Measurements from ENCODE around the gene EFCAB12.
"Not testable (repeated sequence)": the region's sequence is repeated elsewhere in the genome, so short reads cannot be mapped to it uniquely, and the experiment has no call there.

The EFCAB12 gene

GRCh38 chr3:129402616-129403015 lies 25.8 kb downstream of the EFCAB12 start:
- POLR2A ChIA-PET (ENCODE audit: low non-redundant PET), result no interaction called here
- CTCF ChIA-PET, result interaction anchor here (0.9 kb wide), 2 partner anchors 19 to 52 kb away, joined by 3 to 5 read pairs; no protein-coding TSS in a partner anchor
- no peak overlapping the region for H3K27ac ChIP-seq

GRCh38 chr3:129402210-129402609 lies 26.2 kb downstream of the EFCAB12 start:
- no peak for TF ChIP-seq CTCF (conservative IDR thresholded peaks at IDR 0.05; ENCODE audit: low read depth)
- ChIA-PET CTCF (interaction anchor here (0.9 kb wide), 2 partner anchors 19 to 52 kb away, joined by 3 to 5 read pairs; no protein-coding TSS in a partner anchor), POLR2A (ENCODE audit: low non-redundant PET) (no interaction called here)
- DNase-seq (ENCODE audit: low spot score), result no peak
- no peak overlapping the region for H3K27ac ChIP-seq

More at GRCh38 chr3:129402616-129403015, 25.8 kb downstream of the EFCAB12 start:
- TF ChIP-seq CTCF (conservative IDR thresholded peaks at IDR 0.05; ENCODE audit: low read depth), result no peak
- no peak for DNase-seq (ENCODE audit: low spot score)

GRCh38 chr3:129399895-129400357 lies 28.5 kb downstream of the EFCAB12 start:
- peak; percentile 13 for DNase-seq (ENCODE audit: low spot score)
- TF ChIP-seq CTCF (conservative IDR thresholded peaks at IDR 0.05; ENCODE audit: low read depth), result peak; percentile 41; the same call in 1 of the 2 replicates
- POLR2A ChIA-PET (ENCODE audit: low non-redundant PET), result interaction anchor here (0.6 kb wide), 4 partner anchors 9 to 782 kb away, joined by 3 to 4 read pairs (median 4); partner anchors contain the start of genes IFT122 and MBD4
- CTCF ChIA-PET, result interaction anchor here (1.9 kb wide), 1 partner anchor 13 kb away, joined by 6 read pairs; no protein-coding TSS in a partner anchor
- H3K27ac ChIP-seq, result peak overlapping the region; percentile 38; the same call in 1 of the 2 replicates

- peak overlapping the region; percentile 72 for H3K27ac ChIP-seq
- TF ChIP-seq CTCF (conservative IDR thresholded peaks at IDR 0.05; ENCODE audit: low read depth), result peak; percentile 90
- POLR2A ChIA-PET (ENCODE audit: low non-redundant PET), result interaction anchor here (0.6 kb wide), 4 partner anchors 9 to 782 kb away, joined by 3 to 4 read pairs (median 4); partner anchors contain the start of genes IFT122 and MBD4
- DNase-seq (ENCODE audit: low spot score), result peak; percentile 87
- CTCF ChIA-PET, result interaction anchor here (0.6 to 1.9 kb wide), 3 partner anchors 12 to 379 kb away, joined by 3 to 6 read pairs (median 4); no protein-coding TSS in a partner anchor
Measured at GRCh38 chr3:129399145-129399894, 29.1 kb downstream of the EFCAB12 start.

- peak overlapping the region; percentile 72 for H3K27ac ChIP-seq
- no peak for TF ChIP-seq CTCF (conservative IDR thresholded peaks at IDR 0.05; ENCODE audit: low read depth)
- CTCF ChIA-PET, result interaction anchor here (0.6 to 0.7 kb wide), 3 partner anchors 13 to 379 kb away, joined by 3 to 4 read pairs (median 3); no protein-coding TSS in a partner anchor
- POLR2A ChIA-PET (ENCODE audit: low non-redundant PET), result no interaction called here
- peak; percentile 29 for DNase-seq (ENCODE audit: low spot score)
Measured at GRCh38 chr3:129398803-129399144, 29.7 kb downstream of the EFCAB12 start.

GRCh38 chr3:129393760-129394564 lies 34.5 kb downstream of the EFCAB12 start:
- CTCF ChIA-PET, result interaction anchor here (0.7 kb wide), 1 partner anchor 12 kb away, joined by 3 read pairs; no protein-coding TSS in a partner anchor
- H3K27ac ChIP-seq; DNase-seq (ENCODE audit: low spot score); POLR2A ChIA-PET (ENCODE audit: low non-redundant PET): not testable (repeated sequence)
